OCI-LY1 (cell line): ENCODE results near the gene FOXK1.

Experiments
- CTCF ChIP-seq: fragments of 200-600 bp; sonication (generic), shearing (Covaris generic); IDR thresholded peaks from 2 replicates; pipeline ENCODE4 v1.5.1; 2017; ENCODE audit warnings: mild to moderate bottlenecking, antibody characterized with exemption, low read length, moderate library complexity, mixed read lengths
- EZH2 ChIP-seq: fragments of 200-600 bp; sonication (generic), shearing (Covaris generic); IDR thresholded peaks from 2 replicates; pipeline ENCODE4 v1.8.0; 2017; ENCODE audit warnings: borderline replicate concordance, mixed run types, mild to moderate bottlenecking, antibody characterized with exemption, low read length, moderate library complexity, mixed read lengths

- no peak for TF ChIP-seq CTCF
- TF ChIP-seq EZH2, result no peak
Observed at GRCh38 chr7:4693749-4694148, 11.7 kb downstream of the FOXK1 start.
